Liver (tissue), 9 donors: ENCODE data around the gene PLEKHA5. TPM values are rescaled to one million over a fixed set of nuclear protein-coding genes. Genes with fewer than 3 reads are reported as not detected.

Experiments used
- DNase-seq: peaks from one replicate; pipeline ENCODE4 v3.0.0-alpha.2; 2017; ENCODE audit warnings: low spot score
- H3K27ac ChIP-seq, 2 donors: one replicate each; pipeline ENCODE4 v1.7.0; 2013; ENCODE audit warnings: inconsistent platforms in 2 of 2, low read length in 2 of 2, control low read depth in 1 of 2, low read depth in 1 of 2, mild to moderate bottlenecking in 1 of 2
- H3K27me3 ChIP-seq, 4 donors: one replicate each; pipeline versions ENCODE4 v1.6.1 to v1.7.0; 2013; ENCODE audit warnings: low read length in 3 of 4, inconsistent platforms in 1 of 4, mild to moderate bottlenecking in 1 of 4, moderate library complexity in 1 of 4; ENCODE audit not compliant: control insufficient read depth in 4 of 4, insufficient read depth in 4 of 4
- H3K36me3 ChIP-seq, 4 donors: one replicate each; pipeline versions ENCODE4 v1.6.1 to v1.7.0; 2013; ENCODE audit warnings: low read length in 3 of 4, mild to moderate bottlenecking in 3 of 4, low read depth in 1 of 4, moderate library complexity in 1 of 4; ENCODE audit not compliant: control insufficient read depth in 4 of 4, insufficient read depth in 3 of 4
- H3K4me1 ChIP-seq, 4 donors: one replicate each; pipeline versions ENCODE4 v1.6.1 to v1.7.0; 2013; ENCODE audit warnings: low read length in 3 of 4, mild to moderate bottlenecking in 3 of 4, moderate library complexity in 1 of 4; ENCODE audit not compliant: control insufficient read depth in 4 of 4, insufficient read depth in 4 of 4
- H3K4me3 ChIP-seq, 3 donors: one replicate each; pipeline versions ENCODE4 v1.6.1 to v1.7.0; 2013; ENCODE audit warnings: low read length in 3 of 3, control low read depth in 1 of 3, low read depth in 1 of 3, mild to moderate bottlenecking in 1 of 3
- H3K9ac ChIP-seq, 2 donors: one replicate each; pipeline ENCODE4 v1.7.0; 2013; ENCODE audit warnings: low read length in 2 of 2, mild to moderate bottlenecking in 2 of 2, moderate library complexity in 2 of 2, control low read depth in 1 of 2, low read depth in 1 of 2
- H3K9me3 ChIP-seq, 4 donors: one replicate each; pipeline versions ENCODE4 v1.6.1 to v1.7.0; 2013; ENCODE audit warnings: low read length in 3 of 4; ENCODE audit not compliant: control insufficient read depth in 4 of 4
- ATF3 ChIP-seq: IDR thresholded peaks from 2 replicates; pipeline ENCODE4 v1.6.1; 2016; ENCODE audit warnings: antibody characterized with exemption
- CTCF ChIP-seq: fragments of 150-350 bp; IDR thresholded peaks from 2 replicates; pipeline ENCODE4 v1.5.1; 2017; ENCODE audit warnings: improper control_type of control experiment, low read depth, low read length; ENCODE audit not compliant: missing input control
- EGR1 ChIP-seq, 2 donors: IDR thresholded peaks; 2 replicates each; pipeline ENCODE4 v1.6.1; 2016 to 2018; ENCODE audit warnings: antibody characterized with exemption in 2 of 2, low read depth in 2 of 2
- FOXA1 ChIP-seq: IDR thresholded peaks from 2 replicates; pipeline ENCODE4 v1.6.1; 2016; ENCODE audit warnings: antibody characterized with exemption
- FOXA2 ChIP-seq: IDR thresholded peaks from 2 replicates; pipeline ENCODE4 v1.6.1; 2016; ENCODE audit warnings: antibody characterized with exemption
- GABPA ChIP-seq, 2 donors: IDR thresholded peaks in 1 of 2; conservative IDR thresholded peaks in 1 of 2; 2 replicates each; pipeline ENCODE4 v1.6.1; 2016; ENCODE audit warnings: antibody characterized with exemption in 2 of 2, mild to moderate bottlenecking in 1 of 2, moderate library complexity in 1 of 2
- HNF4A ChIP-seq, 2 donors: conservative IDR thresholded peaks; 2 replicates each; pipeline ENCODE4 v1.6.1; 2016; ENCODE audit warnings: antibody characterized with exemption in 2 of 2, mild to moderate bottlenecking in 2 of 2
- JUND ChIP-seq, 2 donors: IDR thresholded peaks; 2 replicates each; pipeline ENCODE4 v1.6.1; 2016; ENCODE audit warnings: antibody characterized with exemption in 2 of 2
- MAX ChIP-seq: IDR thresholded peaks from 2 replicates; pipeline ENCODE4 v1.6.1; 2016; ENCODE audit warnings: antibody characterized with exemption
- NR2F2 ChIP-seq: IDR thresholded peaks from 2 replicates; pipeline ENCODE4 v1.6.1; 2016; ENCODE audit warnings: antibody characterized with exemption
- RAD21 ChIP-seq, 2 donors: IDR thresholded peaks; 2 replicates each; pipeline ENCODE4 v1.6.1; 2016; ENCODE audit warnings: antibody characterized with exemption in 2 of 2, mild to moderate bottlenecking in 2 of 2
- REST ChIP-seq: IDR thresholded peaks from 2 replicates; pipeline ENCODE4 v1.6.1; 2016; ENCODE audit warnings: antibody characterized with exemption, mild to moderate bottlenecking
- RXRA ChIP-seq, 2 donors: IDR thresholded peaks; 2 replicates each; pipeline ENCODE4 v1.6.1; 2017 to 2018; ENCODE audit warnings: antibody characterized with exemption in 2 of 2, mild to moderate bottlenecking in 1 of 2
- SP1 ChIP-seq: IDR thresholded peaks from 2 replicates; pipeline ENCODE4 v1.6.1; 2018; ENCODE audit warnings: antibody characterized with exemption, mild to moderate bottlenecking
- TAF1 ChIP-seq: conservative IDR thresholded peaks from 2 replicates; pipeline ENCODE4 v1.6.1; 2016; ENCODE audit warnings: antibody characterized with exemption, mild to moderate bottlenecking
- YY1 ChIP-seq: IDR thresholded peaks from 2 replicates; pipeline ENCODE4 v1.6.1; 2016; ENCODE audit warnings: antibody characterized with exemption, mild to moderate bottlenecking
- ZBTB33 ChIP-seq: IDR thresholded peaks from 2 replicates; pipeline ENCODE4 v1.6.1; 2016; ENCODE audit warnings: antibody characterized with exemption
- WGBS: extraction: QIAGEN DNeasy Blood & Tissue Kit; methylation state at CpG from one replicate; pipeline ENCODE4 v1.1.7; 2013; 5-methylcytosine and 5-hydroxymethylcytosine counted together
- polyA plus RNA-seq, 2 donors: library from polyadenylated mRNA; stranded (reverse) in 1 of 2; unstranded in 1 of 2; fragments of 200-250 nt in 1 of 2; fragments of >200 nt in 1 of 2; fragmentation: Nextera tagmentation in 1 of 2; extraction: Ambion mirVana in 1 of 2; gene quantifications; one replicate each; pipeline versions ENCODE4 v1.2.1 to v1.2.3, GENCODE V29; 2013 to 2015
- total RNA-seq, 2 donors: library from RNA; depleted of rRNA; stranded (reverse); fragments of >200 nt; gene quantifications; one replicate each; pipeline ENCODE4 v1.2.3, GENCODE V29; 2014
- donor health status: healthy.
- donor health status: healthy.
- donor health status: healthy.
- donor health status: healthy.
- donor health status: healthy.

Gene PLEKHA5
- total and polyA plus RNA-seq, 4 donors: 4.6 to 25.5 (median 16.8) TPM

- TF ChIP-seq REST (peak; percentile 20), FOXA2 (no peak), NR2F2 (no peak), FOXA1 (no peak), EGR1 (IDR thresholded peaks at IDR 0.05; ENCODE audit: low read depth in 2 of 2) (no peak)
Observed at GRCh38 chr12:19129122-19129485, 429 bp upstream of the PLEKHA5 start (continued).

GRCh38 chr12:19130224-19131024, 891 bp downstream of the PLEKHA5 start:
- peak overlapping the region; percentile 89 to 91 for H3K27ac ChIP-seq
- 1% methylated on average over 61 of the region's 61 CpGs for WGBS
- H3K4me3 ChIP-seq: peak overlapping the region; percentile 73 to 93 (median 87)
- peak; percentile 51 for DNase-seq
- H3K27me3 ChIP-seq: no peaks in the 10 kb centered on the region
- H3K9ac ChIP-seq: peak overlapping the region; percentile 29 to 88
- H3K9me3 ChIP-seq: peaks cover 2 to 12% (median 7%) of the 10 kb centered on the region in 4 donors
- H3K36me3 ChIP-seq: peaks cover 0 to 2% (median 0%) of the 10 kb centered on the region in 4 donors
- TF ChIP-seq GABPA (IDR thresholded peaks at IDR 0.05 in 1 of 2, conservative IDR thresholded peaks at IDR 0.05 in 1 of 2) (no peak), SP1 (no peak), NR2F2 (no peak), RAD21 (IDR thresholded peaks at IDR 0.05) (no peak), CTCF (no peak), FOXA1 (no peak), JUND (IDR thresholded peaks at IDR 0.05) (no peak), HNF4A (conservative IDR thresholded peaks at IDR 0.05) (no peak), EGR1 (IDR thresholded peaks at IDR 0.05; ENCODE audit: low read depth in 2 of 2) (no peak), REST (no peak), ATF3 (no peak), FOXA2 (no peak), ZBTB33 (no peak), TAF1 (no peak), MAX (no peak), RXRA (IDR thresholded peaks at IDR 0.05) (no peak), YY1 (no peak)
- H3K4me1 ChIP-seq: peaks cover 3 to 25% (median 5%) of the 10 kb centered on the region in 4 donors
